GM12874 (cell line): Measurements from ENCODE around the gene LDB2.

ENCODE experiments used
- TF ChIP-seq, protein P1 (sequence below): IDR thresholded peaks from 2 replicates; pipeline ENCODE4 v1.5.1; 2011; ENCODE audit warnings: low read depth, mild to moderate bottlenecking, control low read depth, low read length, moderate library complexity; ENCODE audit not compliant: insufficient read depth

Gene LDB2

DNA sequence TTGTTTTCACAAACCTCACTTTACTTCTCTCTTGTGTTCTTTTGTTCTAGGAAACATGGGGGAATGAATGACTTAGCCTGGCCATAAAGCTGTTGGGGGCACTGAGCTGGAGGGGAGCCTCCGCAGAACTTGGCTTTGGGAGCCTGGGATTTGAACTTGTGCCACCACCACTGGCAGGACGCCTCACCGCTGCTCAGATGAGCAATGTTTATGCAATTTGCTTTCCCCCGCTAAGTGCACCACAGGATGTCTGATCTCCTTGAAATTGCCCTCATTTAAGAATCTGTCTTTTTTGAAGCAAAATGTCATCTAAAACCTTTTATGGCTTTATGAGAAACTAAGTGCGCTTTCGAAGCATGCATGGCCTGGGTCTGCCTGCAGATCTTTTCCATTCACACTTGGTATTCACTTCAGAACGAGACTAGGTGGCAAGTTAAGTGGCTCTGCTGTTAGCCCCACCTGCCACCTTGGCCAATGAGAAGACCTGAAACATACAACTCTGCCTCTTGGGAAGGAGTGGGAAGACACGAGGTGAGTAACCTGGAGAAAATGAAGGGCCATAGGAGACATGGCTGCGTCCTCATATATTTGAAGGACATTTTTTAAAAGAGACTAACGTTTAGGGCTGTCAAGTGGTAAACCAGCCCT is 119.3 kb downstream of the LDB2 start:
- TF ChIP-seq, protein P1, sequence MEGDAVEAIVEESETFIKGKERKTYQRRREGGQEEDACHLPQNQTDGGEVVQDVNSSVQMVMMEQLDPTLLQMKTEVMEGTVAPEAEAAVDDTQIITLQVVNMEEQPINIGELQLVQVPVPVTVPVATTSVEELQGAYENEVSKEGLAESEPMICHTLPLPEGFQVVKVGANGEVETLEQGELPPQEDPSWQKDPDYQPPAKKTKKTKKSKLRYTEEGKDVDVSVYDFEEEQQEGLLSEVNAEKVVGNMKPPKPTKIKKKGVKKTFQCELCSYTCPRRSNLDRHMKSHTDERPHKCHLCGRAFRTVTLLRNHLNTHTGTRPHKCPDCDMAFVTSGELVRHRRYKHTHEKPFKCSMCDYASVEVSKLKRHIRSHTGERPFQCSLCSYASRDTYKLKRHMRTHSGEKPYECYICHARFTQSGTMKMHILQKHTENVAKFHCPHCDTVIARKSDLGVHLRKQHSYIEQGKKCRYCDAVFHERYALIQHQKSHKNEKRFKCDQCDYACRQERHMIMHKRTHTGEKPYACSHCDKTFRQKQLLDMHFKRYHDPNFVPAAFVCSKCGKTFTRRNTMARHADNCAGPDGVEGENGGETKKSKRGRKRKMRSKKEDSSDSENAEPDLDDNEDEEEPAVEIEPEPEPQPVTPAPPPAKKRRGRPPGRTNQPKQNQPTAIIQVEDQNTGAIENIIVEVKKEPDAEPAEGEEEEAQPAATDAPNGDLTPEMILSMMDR: no peak

DNA sequence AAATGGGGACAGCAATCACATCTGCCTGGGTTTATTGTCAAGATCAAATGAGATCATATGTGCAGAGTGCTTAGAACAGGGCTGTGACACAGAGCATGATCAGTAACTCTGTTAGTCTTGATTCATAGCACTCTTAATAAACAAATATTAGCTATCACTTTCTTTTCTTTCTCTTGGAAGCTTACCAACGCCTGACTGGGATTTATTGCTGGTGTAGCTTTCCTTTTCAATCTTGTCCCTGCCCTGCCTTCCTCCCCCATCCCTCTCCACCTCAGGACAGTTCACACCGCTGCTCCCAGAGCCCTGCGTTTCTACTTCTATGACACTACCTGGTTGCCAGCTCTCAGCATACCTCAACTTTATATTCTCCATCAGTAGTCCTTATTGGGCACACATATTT is 120.7 kb downstream of the LDB2 start:
- TF ChIP-seq, protein P1: no peak

DNA sequence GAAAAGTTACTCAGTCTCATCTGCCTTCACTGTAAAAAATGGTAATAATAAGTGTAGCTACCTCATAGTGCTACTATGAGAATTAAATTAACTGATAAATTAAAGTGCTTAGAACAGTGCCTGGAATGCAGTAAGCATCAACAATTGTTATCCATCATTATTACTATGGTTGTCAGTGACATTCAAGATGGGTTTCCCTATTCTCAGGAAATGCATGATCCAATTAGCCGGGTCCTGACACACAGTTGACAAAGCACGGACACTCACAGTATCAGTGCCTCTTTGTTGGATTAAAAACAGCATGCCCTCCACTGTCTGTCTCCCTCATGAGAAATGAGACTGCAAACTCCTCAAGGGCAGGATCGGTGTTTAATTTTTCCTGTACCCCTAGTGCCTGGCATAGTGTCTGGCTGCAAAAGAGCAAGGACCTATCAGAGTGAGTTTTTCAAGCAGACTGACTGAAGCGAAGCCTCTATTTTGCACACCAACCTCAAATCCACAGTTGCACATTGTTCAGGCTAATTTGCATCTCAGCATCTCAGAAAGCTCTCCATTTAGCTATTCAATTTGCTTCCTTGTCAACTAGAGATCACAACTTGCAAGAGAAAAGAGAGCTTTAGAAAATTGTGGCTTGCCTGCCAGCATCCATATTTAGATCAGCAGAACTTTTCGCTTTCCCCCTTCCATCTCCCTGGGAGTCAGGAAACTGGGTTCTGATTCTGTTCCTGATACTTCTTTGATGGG is 122.9 kb downstream of the LDB2 start:
- TF ChIP-seq, protein P1: no peak

DNA sequence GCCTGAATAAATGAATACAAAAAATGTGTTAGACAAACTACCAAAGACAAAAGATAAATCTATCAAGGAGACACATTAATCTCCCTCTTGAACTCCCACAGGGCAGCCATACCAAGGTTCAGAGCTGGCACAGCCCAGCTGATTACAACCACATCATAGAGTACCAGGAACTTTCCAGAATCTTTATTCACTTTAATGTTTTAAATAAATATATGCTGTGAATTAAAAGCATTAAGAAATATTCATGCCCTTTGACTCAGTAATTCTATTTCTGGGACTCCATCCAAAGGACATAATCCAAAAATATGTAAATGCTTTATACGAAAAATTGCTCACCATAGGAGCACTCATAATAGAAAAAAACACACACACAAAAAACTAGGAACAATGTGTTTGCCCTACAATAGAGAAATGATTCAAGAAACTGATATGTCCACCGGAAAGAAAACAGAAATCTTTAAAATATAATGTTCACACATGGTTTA is 126.0 kb downstream of the LDB2 start:
- TF ChIP-seq, protein P1: no peak

DNA sequence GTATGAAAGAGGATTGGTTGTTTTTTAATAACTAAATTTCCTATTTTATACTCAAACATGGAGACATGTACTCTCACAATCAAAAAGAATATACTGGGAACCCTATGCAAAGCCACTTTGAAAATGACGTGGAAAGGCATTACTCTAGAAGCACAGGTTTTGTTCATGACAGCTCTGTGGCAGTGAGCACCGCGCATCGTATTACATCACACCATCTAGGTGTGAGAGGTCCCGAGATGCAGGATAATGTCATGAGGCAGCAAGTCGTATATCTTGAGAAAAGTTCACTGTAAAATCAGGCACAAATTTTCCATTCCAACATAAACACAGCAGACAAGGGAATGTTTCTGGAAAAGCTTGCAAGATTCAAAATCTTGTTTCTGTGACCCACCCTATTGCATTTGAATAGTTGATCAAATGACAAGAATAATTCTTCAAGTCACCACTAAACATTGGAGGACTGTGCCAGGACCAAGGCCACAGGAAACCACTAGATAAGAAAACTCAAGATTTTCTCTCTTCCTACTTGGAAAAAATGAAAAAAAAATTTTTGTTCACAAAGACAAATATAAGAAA is 127.6 kb downstream of the LDB2 start:
- TF ChIP-seq, protein P1: no peak

DNA sequence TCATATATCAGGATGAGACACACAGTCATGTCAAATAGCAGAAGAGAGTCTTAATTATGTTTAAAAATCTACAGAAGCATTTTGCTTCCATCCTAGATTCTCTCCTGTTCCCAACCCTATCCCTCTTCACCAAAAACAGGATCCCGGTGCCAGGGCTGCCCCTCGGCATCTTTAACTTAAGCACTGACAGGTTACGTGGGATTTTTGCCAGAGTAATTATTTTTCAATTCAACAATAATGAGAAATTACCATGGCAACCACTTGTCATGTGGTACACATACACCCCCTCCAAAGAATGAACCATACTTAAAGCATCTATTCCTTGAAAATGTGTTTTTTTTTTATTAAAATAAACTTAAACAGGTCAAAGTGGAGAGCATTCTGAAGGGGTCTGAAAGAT is 130.6 kb downstream of the LDB2 start:
- TF ChIP-seq, protein P1: no peak

DNA sequence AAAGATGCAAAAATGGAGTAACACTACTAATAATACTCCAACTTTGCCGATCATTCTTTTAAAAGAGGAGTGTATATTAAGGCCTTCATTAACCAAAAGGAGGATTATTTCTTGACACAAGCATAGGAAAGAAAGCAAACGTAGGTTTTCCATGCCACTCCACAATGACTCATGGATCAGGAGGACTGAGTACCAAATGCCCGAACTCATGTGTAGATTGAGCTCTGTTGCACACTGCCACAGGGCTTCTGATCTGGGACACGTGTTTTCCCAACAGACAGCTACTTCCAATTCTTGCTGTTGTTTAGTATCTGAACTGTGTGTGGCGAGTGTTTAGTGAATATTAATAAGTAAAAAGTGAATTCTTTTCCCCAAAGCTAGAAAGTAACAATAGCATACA is 131.2 kb downstream of the LDB2 start:
- TF ChIP-seq, protein P1: no peak
